Inflammatory macrophage treated with lipopolysaccharide for 1 hour (primary cell): ENCODE data around the gene TMEM119.
"Not testable (repeated sequence)": the region's sequence is repeated elsewhere in the genome, so short reads cannot be mapped to it uniquely, and the experiment has no call there.

Experiments
- DNase-seq, 2 donors: peaks; one replicate each; pipeline ENCODE4 v3.0.0-alpha.2; 2020 to 2022

The TMEM119 gene

GRCh38 chr12:108563136-108563803 lies 34.6 kb downstream of the TMEM119 start:
- DNase-seq, result peak; percentile 76 to 88

GRCh38 chr12:108562348-108563135 lies 35.3 kb downstream of the TMEM119 start, which contains the start of gene ISCU:
Gene ISCU, plus strand, starts transcription at chr12:108562596. Its CDS starts 27 bp downstream, at chr12:108562623.
- peak; percentile 94 to 99 for DNase-seq

GRCh38 chr12:108561852-108562347 lies 36.0 kb downstream of the TMEM119 start:
- peak in 1 of 2 donors; percentile 30 for DNase-seq

GRCh38 chr12:108560752-108561719 lies 36.8 kb downstream of the TMEM119 start, which contains the start of gene SART3:
Gene SART3, minus strand, starts transcription at chr12:108561173. Its CDS starts 19 bp downstream, at chr12:108561154.
- peak; percentile 82 to 90 for DNase-seq

GRCh38 chr12:108560321-108560721 lies 37.6 kb downstream of the TMEM119 start:
- DNase-seq, result peak; percentile 56 to 78

GRCh38 chr12:108559748-108560147 lies 38.1 kb downstream of the TMEM119 start:
- DNase-seq, result no peak

GRCh38 chr12:108559007-108559655 lies 38.8 kb downstream of the TMEM119 start:
- DNase-seq, result no peak

GRCh38 chr12:108555383-108555782 lies 42.5 kb downstream of the TMEM119 start:
- DNase-seq, result not testable (repeated sequence)

GRCh38 chr12:108553799-108554198 lies 44.1 kb downstream of the TMEM119 start:
- no peak for DNase-seq

- DNase-seq, result no peak
These were observed 46.3 kb downstream of the TMEM119 start for GRCh38 chr12:108551535-108551934.

- DNase-seq, result no peak
These were observed 48.8 kb downstream of the TMEM119 start for GRCh38 chr12:108548954-108549521.

- DNase-seq, result peak; percentile 61 to 75
These were observed 50.2 kb downstream of the TMEM119 start for GRCh38 chr12:108547686-108548085.

- no peak for DNase-seq
These were observed 54.2 kb downstream of the TMEM119 start for GRCh38 chr12:108543652-108544051.

GRCh38 chr12:108542320-108542719 lies 55.6 kb downstream of the TMEM119 start:
- no peak for DNase-seq
